DOHH2 (cell line): Measurements from ENCODE around the gene DGKA.

Experiments
- H3F3A ChIP-seq: fragments of 200-600 bp; sonication (generic), shearing (Covaris generic); 2 replicates; pipeline ENCODE4 v1.6.0; 2016; ENCODE audit warnings: antibody characterized with exemption, mild to moderate bottlenecking; ENCODE audit not compliant: control insufficient read depth, insufficient read depth
- H3K27ac ChIP-seq: fragments of 200-600 bp; sonication (generic); 2 replicates; pipeline ENCODE4 v1.5.1; 2014; ENCODE audit warnings: low read depth, mild to moderate bottlenecking, low read length, moderate library complexity
- H3K27me3 ChIP-seq: fragments of 200-600 bp; sonication (generic); 2 replicates; pipeline ENCODE4 v1.6.1; 2014; ENCODE audit warnings: mild to moderate bottlenecking, low read length, mixed read lengths; ENCODE audit not compliant: control insufficient read depth
- H3K36me3 ChIP-seq: fragments of 200-600 bp; sonication (generic); 2 replicates; pipeline ENCODE4 v1.6.1; 2014; ENCODE audit warnings: mild to moderate bottlenecking, low read length, moderate library complexity, mixed read lengths; ENCODE audit not compliant: control insufficient read depth
- H3K4me1 ChIP-seq: fragments of 200-600 bp; sonication (generic); 2 replicates; pipeline ENCODE4 v1.6.1; 2014; ENCODE audit warnings: mild to moderate bottlenecking, low read length, mixed read lengths; ENCODE audit not compliant: control insufficient read depth
- H3K4me2 ChIP-seq: fragments of 200-600 bp; sonication (generic); 2 replicates; pipeline ENCODE4 v1.6.0; 2014; ENCODE audit warnings: mild to moderate bottlenecking, low read length, moderate library complexity
- H3K4me3 ChIP-seq: fragments of 200-600 bp; sonication (generic); 2 replicates; pipeline ENCODE4 v1.5.1; 2014; ENCODE audit warnings: mild to moderate bottlenecking, low read length, mixed read lengths
- H3K79me2 ChIP-seq: fragments of 200-600 bp; sonication (generic); 2 replicates; pipeline ENCODE4 v1.6.1; 2014; ENCODE audit warnings: mild to moderate bottlenecking, low read length, mixed read lengths; ENCODE audit not compliant: control insufficient read depth
- H3K9me2 ChIP-seq: fragments of 200-600 bp; sonication (generic); replicated peaks from 2 replicates; pipeline ENCODE4 v1.6.1; 2014; ENCODE audit warnings: mild to moderate bottlenecking, low read length, mixed read lengths; ENCODE audit not compliant: control insufficient read depth
- H3K9me3 ChIP-seq: fragments of 200-600 bp; sonication (generic); 2 replicates; pipeline ENCODE4 v1.6.1; 2014; ENCODE audit warnings: antibody characterized with exemption, low read length, mixed read lengths; ENCODE audit not compliant: control insufficient read depth, insufficient read depth
- H4K20me1 ChIP-seq: fragments of 200-600 bp; sonication (generic); 2 replicates; pipeline ENCODE4 v1.6.0; 2014; ENCODE audit warnings: low read depth, mild to moderate bottlenecking, antibody characterized with exemption, low read length, moderate library complexity; ENCODE audit not compliant: control insufficient read depth, insufficient read depth
- CTCF ChIP-seq: fragments of 200-600 bp; sonication (generic); IDR thresholded peaks from one replicate; pipeline ENCODE4 v1.5.1; 2014; ENCODE audit warnings: antibody characterized with exemption, mild to moderate bottlenecking, low read depth, low read length; ENCODE audit not compliant: poor library complexity, severe bottlenecking
- EZH2phosphoT487 ChIP-seq: fragments of 200-600 bp; sonication (generic); IDR thresholded peaks from 2 replicates; pipeline ENCODE4 v1.6.1; 2017; ENCODE audit warnings: borderline replicate concordance, mild to moderate bottlenecking, antibody characterized with exemption, low read length, moderate library complexity, mixed read lengths

Gene DGKA

DNA sequence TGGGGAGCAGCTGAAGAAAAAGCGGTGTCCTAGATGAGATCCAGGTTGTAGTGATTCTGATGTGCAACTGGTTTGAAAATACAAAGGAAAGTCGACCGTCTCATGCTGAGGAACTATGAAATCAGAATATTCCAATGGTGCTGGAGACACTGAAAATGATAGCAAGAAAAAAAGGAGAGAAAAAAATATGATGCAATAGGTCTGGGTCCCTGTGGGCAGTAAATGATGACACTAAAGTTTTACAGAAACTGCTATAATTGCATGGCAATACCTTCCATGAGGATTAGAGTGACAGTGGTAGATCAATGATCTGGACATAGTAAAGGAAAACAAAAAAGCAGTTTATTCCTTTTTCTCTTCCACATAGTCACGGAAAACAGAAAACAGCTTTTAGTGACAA lies 5.6 kb upstream of the DGKA start:
- peak overlapping the region; percentile 93 for H3K4me2 ChIP-seq
- H3K27ac ChIP-seq = 0 out of 2 replicates have a peak overlapping the region, but pooled peaks have one; percentile 97
- peaks cover 48% of the 10 kb centered on the region for H3K4me1 ChIP-seq

DNA sequence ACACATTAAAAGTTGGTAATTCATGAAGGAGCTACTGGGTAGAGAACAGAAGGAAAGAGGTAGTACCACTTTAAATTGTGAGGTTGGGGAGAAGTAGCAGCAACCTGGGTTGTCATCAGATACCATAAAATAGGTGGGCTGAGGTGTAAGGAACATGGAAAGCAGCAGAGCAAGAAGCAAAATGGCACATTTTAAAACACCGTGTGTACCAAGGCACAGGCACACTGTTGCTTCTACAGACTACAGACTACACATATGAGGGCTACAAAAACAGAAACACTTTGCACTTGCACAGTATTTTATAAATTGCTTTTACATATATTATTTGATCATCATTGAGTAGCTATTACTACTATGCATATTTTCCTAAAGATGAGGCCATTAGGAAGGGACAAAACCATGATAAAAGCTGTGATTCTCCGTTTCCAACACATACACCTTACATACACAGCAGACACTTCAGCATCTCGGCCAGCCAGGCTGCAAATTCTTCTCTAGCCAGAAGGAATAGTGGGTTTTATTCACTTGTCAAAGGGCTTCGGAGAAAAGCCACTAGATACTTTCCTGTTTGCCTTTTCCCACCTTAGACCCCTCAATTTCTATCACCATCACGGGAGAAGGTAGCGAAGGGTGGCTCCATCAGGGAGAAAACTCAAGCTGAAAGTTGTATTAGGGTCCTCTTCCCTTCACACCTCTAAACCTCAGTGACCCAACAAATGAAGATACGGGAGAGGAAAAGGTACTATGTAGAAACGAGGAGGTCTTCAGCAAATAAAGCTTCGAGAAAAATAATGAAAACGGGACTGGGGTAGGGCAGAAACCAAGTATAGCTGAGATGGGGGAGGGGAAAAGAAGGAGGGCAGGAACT lies 4.9 kb upstream of the DGKA start:
- Histone ChIP-seq H3K4me3 (peak overlapping the region; percentile 95), H3K9me3 (no peaks in the 10 kb centered on the region), H3K36me3 (peaks cover 63% of the 10 kb centered on the region), H3K4me1 (peaks cover 56% of the 10 kb centered on the region), H3F3A (peaks cover 31% of the 10 kb centered on the region), H3K27me3 (no peaks in the 10 kb centered on the region), H3K27ac (peak overlapping the region; percentile 97), H4K20me1 (no peaks in the 10 kb centered on the region), H3K79me2 (peaks cover 74% of the 10 kb centered on the region), H3K9me2 (no peaks in the 10 kb centered on the region), H3K4me2 (peak overlapping the region; percentile 93)
- no peak for TF ChIP-seq EZH2phosphoT487
- TF ChIP-seq CTCF = no peak

More for the DNA sequence above, 5.6 kb upstream of the DGKA start:
- peaks cover 28% of the 10 kb centered on the region for H3F3A ChIP-seq
- peak overlapping the region; percentile 95 for H3K4me3 ChIP-seq
- H3K27me3 ChIP-seq = no peaks in the 10 kb centered on the region
- TF ChIP-seq CTCF (no peak), EZH2phosphoT487 (no peak)
- no peaks in the 10 kb centered on the region for H3K9me3 ChIP-seq
- peaks cover 70% of the 10 kb centered on the region for H3K36me3 ChIP-seq
- H3K79me2 ChIP-seq = peaks cover 78% of the 10 kb centered on the region
- no peaks in the 10 kb centered on the region for H4K20me1 ChIP-seq
- no peaks in the 10 kb centered on the region for H3K9me2 ChIP-seq

DNA sequence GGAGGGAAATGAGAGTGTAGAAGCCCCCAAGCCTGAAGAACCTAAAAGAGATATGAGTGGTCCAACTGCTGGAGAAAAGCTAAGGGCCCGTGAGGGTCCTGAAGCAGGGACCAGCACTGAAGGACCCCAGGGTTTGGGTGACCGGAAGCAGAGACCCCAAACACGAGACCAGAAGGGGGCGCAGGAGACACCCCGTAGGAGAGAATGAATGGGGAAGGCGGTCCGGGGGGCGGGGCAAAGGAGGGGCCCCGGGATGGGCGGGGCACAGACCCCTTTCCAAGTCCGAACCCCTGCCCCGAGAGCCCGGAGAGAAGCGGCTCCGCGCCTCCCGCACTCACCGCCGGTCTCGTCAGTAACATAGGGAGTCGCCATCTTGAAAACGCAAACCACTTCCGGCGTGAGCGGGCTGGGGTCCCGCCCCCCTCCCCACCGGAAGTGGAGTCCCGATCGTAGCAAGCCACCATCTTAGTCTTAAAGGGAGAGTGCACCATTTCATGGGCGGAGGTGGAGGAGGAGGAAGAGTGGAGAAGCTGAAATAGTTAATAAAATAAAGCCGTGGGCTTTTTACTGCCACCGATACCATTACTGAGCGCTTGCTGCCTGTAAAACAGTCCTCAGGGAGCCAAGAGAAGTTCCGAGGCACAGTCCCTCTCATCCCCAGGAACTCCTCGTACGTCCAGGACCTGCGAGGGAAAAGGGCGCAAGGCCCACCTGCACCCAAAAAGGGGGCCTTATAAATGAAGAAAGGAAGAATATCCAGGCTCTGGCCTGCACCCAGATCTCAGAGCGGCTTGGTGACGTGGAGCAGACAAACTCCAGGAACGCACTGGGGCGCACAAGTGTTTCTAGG lies 4.0 kb upstream of the DGKA start:
- TF ChIP-seq EZH2phosphoT487 (no peak), CTCF (peak; percentile 97)
- peaks cover 65% of the 10 kb centered on the region for H3K36me3 ChIP-seq
- peaks cover 31% of the 10 kb centered on the region for H3F3A ChIP-seq
- H3K9me2 ChIP-seq = no peaks in the 10 kb centered on the region
- no peaks in the 10 kb centered on the region for H3K27me3 ChIP-seq
- H3K79me2 ChIP-seq = peaks cover 74% of the 10 kb centered on the region
- no peaks in the 10 kb centered on the region for H3K9me3 ChIP-seq
- peak overlapping the region; percentile 93 for H3K4me2 ChIP-seq
- peak overlapping the region; percentile 97 for H3K27ac ChIP-seq
- H4K20me1 ChIP-seq = no peaks in the 10 kb centered on the region
- peak overlapping the region; percentile 95 for H3K4me3 ChIP-seq
- H3K4me1 ChIP-seq = peaks cover 58% of the 10 kb centered on the region
